Left lung (tissue), 10 donors: ENCODE measurements around the gene TELO2. TPM values are rescaled to one million over a fixed set of nuclear protein-coding genes. Genes with fewer than 3 reads are reported as not detected.
A peak's percentile ranks its signal among the peaks of the same experiment; 100 is the strongest.

Experiments
- ATAC-seq: fragments of 200-7000 bp; cut with Tn5 transposase; one replicate; pipeline ENCODE4 v1.9.1; 2020; ENCODE audit warnings: moderate library complexity
- DNase-seq, 4 donors: peaks; one replicate each; pipeline ENCODE4 v3.0.0-alpha.2; 2013 to 2020
- H3K27ac ChIP-seq, 2 donors: fragments of 200-600 bp; sonication (generic) in 1 of 2; one replicate each; pipeline versions ENCODE4 v1.5.0 to v1.8.0; 2020 to 2021
- H3K27me3 ChIP-seq, 2 donors: fragments of 200-600 bp; sonication (generic) in 1 of 2; one replicate each; pipeline versions ENCODE4 v1.5.0 to v1.8.0; 2020 to 2021
- H3K36me3 ChIP-seq, 2 donors: fragments of 200-600 bp; sonication (generic) in 1 of 2; one replicate each; pipeline versions ENCODE4 v1.5.0 to v1.8.0; 2020 to 2021
- H3K4me1 ChIP-seq, 2 donors: fragments of 200-600 bp; one replicate each; pipeline ENCODE4 v1.8.0; 2021
- H3K4me3 ChIP-seq, 2 donors: fragments of 200-600 bp; sonication (generic) in 1 of 2; one replicate each; pipeline versions ENCODE4 v1.5.0 to v1.8.0; 2020 to 2021; ENCODE audit warnings: mild to moderate bottlenecking in 1 of 2
- H3K9me3 ChIP-seq, 2 donors: fragments of 200-600 bp; sonication (generic) in 1 of 2; one replicate each; pipeline versions ENCODE4 v1.5.0 to v1.8.0; 2020 to 2021
- intact Hi-C, 2 donors: fragments of 100-400 bp; cut with DNase I; formaldehyde crosslinking; loops; one replicate each; pipeline versions ENCODE4 v1.11.2 to v1.14.2; 2022
- polyA plus RNA-seq, 6 donors: library from polyadenylated mRNA; unstranded; fragments of 120-200 nt; gene quantifications; one replicate each; pipeline ENCODE4 v1.2.1, GENCODE V29; 2013; ENCODE audit not compliant: insufficient read length in 6 of 6
- total RNA-seq, 2 donors: library from RNA; stranded (reverse); fragmentation: NEBNext Ultra II Directional; extraction: Animal tissue kit (Norgen Biotek cat#: 25700); gene quantifications; one replicate each; pipeline ENCODE4 v1.2.1, GENCODE V29; 2021
- TF ChIP-seq, protein P1 (sequence below), 2 donors: fragments of 200-600 bp; sonication (generic) in 1 of 2; IDR thresholded peaks; one replicate each; pipeline versions ENCODE4 v1.5.0 to v1.8.0; 2021; ENCODE audit warnings: antibody characterized with exemption in 2 of 2
- donor health status: DM: no; HTN: yes; CAD: no.
- donor health status: DM: no; HTN: no; CAD: no.

TELO2 gene
- total and polyA plus RNA-seq, 8 donors: 24.5 to 49.1 (median 35.1) TPM

DNA sequence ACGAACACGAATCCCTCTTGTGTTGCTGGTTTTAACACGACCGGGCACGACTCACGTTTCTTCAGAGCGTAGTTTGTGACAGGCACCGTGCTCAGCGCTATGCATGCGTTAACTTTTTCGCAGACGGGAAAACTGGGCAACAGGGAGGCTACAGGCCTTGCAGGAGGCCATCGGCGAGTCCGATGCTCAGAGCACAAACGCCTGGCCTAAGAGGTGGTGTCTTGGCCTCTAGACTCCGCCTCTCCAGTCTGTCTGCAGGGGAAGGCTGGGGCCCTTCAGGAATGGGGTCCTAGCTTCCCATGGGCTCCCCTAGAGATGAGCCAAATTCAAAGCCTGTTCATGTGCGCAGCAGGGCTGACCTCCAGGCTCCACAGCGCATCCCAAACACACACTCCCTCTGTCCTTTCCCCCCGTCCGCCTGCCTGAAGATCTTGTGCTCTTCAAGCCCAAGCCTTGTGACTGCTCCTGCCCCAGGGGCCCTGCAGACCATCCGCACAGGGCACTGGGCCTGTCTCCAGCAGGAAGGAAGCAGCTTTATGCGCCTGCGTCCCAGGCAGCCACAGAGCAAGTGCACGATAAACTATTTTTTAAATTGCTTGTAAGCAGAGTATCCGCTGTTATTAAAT is 21.5 kb upstream of the TELO2 start:
- H3K4me3 ChIP-seq: peak overlapping the region in 1 of 2 donors; percentile 2
- intact Hi-C loops: no loop called here
- DNase-seq: peak in 1 of 4 donors; percentile 58
- H3K27ac ChIP-seq: peak overlapping the region in 1 of 2 donors; percentile 83
- TF ChIP-seq, protein P1, sequence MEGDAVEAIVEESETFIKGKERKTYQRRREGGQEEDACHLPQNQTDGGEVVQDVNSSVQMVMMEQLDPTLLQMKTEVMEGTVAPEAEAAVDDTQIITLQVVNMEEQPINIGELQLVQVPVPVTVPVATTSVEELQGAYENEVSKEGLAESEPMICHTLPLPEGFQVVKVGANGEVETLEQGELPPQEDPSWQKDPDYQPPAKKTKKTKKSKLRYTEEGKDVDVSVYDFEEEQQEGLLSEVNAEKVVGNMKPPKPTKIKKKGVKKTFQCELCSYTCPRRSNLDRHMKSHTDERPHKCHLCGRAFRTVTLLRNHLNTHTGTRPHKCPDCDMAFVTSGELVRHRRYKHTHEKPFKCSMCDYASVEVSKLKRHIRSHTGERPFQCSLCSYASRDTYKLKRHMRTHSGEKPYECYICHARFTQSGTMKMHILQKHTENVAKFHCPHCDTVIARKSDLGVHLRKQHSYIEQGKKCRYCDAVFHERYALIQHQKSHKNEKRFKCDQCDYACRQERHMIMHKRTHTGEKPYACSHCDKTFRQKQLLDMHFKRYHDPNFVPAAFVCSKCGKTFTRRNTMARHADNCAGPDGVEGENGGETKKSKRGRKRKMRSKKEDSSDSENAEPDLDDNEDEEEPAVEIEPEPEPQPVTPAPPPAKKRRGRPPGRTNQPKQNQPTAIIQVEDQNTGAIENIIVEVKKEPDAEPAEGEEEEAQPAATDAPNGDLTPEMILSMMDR (IDR thresholded peaks at IDR 0.05): no peak
- no peaks in the 10 kb centered on the region for H3K9me3 ChIP-seq
- no peaks in the 10 kb centered on the region for H3K36me3 ChIP-seq
- ATAC-seq: no peak
- H3K27me3 ChIP-seq: no peaks in the 10 kb centered on the region
- H3K4me1 ChIP-seq: peaks cover 21 to 74% of the 10 kb centered on the region in 2 donors

DNA sequence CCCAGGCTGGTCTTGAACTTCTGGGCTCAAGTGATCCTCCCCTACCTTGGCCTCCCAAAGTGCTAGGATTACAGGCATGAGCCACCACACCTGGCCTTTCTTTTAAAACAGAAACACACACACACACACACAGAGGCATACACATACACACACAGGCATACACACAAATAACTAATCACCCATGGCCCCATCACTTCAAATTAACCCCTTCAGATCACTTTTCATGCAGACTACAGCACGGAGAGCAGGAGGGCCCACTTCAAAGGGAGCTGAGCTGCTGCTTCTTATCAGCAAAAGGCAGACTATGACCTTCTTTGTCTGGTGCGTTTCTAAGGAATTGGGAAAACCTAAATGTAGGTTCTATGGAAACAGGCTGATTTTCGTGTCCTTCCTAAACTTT is 20.2 kb upstream of the TELO2 start:
- Histone ChIP-seq H3K27me3 (no peaks in the 10 kb centered on the region), H3K4me1 (peaks cover 21 to 67% of the 10 kb centered on the region in 2 donors), H3K36me3 (no peaks in the 10 kb centered on the region), H3K4me3 (no peak overlapping the region), H3K9me3 (no peaks in the 10 kb centered on the region), H3K27ac (no peak overlapping the region)
- TF ChIP-seq, protein P1 (IDR thresholded peaks at IDR 0.05): no peak
- DNase-seq (no peak), ATAC-seq (no peak)
- intact Hi-C loops: no loop called here

DNA sequence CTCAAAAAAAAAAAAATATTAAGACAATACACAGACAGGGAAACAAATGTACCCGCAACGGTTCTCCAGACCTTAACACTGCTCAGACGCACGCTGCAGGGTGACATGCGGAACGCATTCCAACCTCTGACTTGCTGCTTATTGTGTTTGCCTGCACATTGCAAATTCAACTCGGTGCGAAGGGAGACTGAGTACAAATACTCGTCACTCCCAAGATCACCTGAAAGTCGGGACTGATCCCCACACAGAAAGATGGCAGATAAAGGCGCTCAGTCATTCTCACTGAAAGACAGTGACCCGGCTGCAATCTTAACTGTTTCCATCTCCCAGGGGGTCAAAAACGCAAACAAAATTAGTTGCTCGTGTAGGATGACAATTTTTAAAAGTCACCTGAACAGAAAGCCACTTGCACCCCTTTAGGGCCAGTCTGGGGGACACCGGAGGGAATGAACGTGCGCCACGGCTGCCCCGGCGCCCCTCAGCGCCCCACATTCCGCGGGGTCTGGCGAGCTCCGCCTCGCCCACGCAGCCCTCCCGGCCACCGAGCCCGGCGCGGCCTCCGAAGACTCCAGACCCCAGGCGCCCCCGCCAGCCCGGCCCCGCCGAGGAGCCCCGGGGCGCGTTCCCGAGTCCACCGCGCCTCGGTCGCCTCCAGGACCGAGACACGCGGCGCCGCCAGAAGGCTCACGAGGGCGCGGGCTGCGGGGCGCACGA is 18.9 kb upstream of the TELO2 start:
- H3K4me1 ChIP-seq: peaks cover 21 to 64% of the 10 kb centered on the region in 2 donors
- no peak for ATAC-seq
- H3K9me3 ChIP-seq: no peaks in the 10 kb centered on the region
- intact Hi-C loops: no loop called here
- peak overlapping the region; percentile 58 to 94 for H3K27ac ChIP-seq
- H3K36me3 ChIP-seq: no peaks in the 10 kb centered on the region
- TF ChIP-seq, protein P1 (IDR thresholded peaks at IDR 0.05): no peak
- no peaks in the 10 kb centered on the region for H3K27me3 ChIP-seq
- peak in 1 of 4 donors; percentile 81 for DNase-seq
- H3K4me3 ChIP-seq: peak overlapping the region; percentile 76 to 91

DNA sequence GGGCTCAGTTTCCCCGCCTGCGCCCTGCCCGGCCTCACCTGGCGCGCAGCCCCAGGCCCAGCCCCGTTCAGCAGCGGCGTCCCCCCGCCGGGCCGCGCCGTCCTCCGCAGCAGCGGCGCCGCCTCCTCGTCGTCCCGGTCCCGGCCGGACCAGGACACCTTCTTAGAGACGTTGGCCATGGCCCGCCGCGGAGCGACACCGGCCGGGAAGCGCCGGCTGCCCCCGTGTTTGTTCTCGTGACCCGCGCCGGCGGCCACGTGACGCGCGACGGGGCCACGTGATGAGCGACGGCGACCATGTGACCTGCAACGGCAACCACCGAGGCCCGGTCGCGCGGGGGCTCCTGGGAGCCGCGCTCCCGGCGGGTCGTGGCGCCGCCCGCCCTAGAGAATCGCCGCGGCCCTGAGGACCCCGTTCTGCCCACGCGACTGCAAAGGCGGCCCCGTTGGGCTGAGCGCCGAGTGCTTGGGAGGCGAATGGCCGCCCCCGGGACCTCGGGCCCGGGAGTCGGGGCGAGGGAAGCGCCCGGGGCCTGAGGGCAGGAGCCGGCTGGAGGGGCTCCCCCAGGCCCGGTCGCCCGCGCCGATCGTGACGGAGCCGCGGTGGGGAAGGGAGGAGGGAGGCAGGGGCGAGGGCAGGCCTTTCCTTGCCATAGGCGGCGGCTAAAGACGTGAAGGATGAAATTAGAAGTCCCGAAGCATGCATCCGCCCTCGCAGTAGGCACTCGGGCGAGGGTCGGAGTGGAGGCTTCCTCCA is 18.2 kb upstream of the TELO2 start, which contains the start of gene CLCN7:
CLCN7 (minus strand) TSS at position 233 of the 756 bp plus-strand sequence; CDS start at position 179, 54 bp downstream.
- ATAC-seq: peak; percentile 91
- TF ChIP-seq, protein P1 (IDR thresholded peaks at IDR 0.05): no peak
- no peaks in the 10 kb centered on the region for H3K36me3 ChIP-seq
- intact Hi-C loops: no loop called here
- H3K4me1 ChIP-seq: peaks cover 21 to 56% of the 10 kb centered on the region in 2 donors
- peak within 1 kb of the TSS; percentile 78 to 94 for H3K27ac ChIP-seq
- H3K4me3 ChIP-seq: peak within 1 kb of the TSS; percentile 76 to 91
- no peaks in the 10 kb centered on the region for H3K27me3 ChIP-seq
- DNase-seq: peak; percentile 78 to 97 (median 90)
- no peaks in the 10 kb centered on the region for H3K9me3 ChIP-seq
